Measurements from ENCODE around the gene DERA. TPM values are rescaled to one million over a fixed set of nuclear protein-coding genes. Genes with fewer than 3 reads are reported as not detected.

The DERA gene
- total and polyA plus RNA-seq, 10 donors = 14.5 to 35.4 (median 27.6) TPM

DNA sequence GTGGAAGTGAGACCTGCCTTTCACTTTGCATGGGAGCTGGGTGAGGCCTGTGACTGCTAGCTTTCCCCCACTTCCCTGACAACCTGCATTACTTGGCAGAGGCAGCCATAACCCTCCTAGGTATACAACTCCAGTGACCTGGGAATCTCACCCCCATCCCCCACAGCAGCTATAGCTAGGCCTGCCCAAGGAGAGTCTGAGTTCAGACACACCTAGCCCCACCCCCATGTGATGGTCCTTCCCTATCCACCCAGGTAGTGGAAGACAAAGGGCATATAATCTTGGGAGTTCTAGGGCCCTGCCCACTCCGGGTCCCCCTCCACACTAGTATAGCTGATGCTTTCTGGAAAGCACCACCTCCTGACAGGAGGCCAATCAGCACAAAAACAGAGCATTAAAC is 35.3 kb upstream of the DERA start:
- WGBS, 5 donors = 88 to 100% (median 96%) methylated on average over 1 of the region's 1 CpG
- H3K4me1 ChIP-seq = peaks cover 0 to 2% (median 0%) of the 10 kb centered on the region in 6 donors
- H3K27me3 ChIP-seq (replicated peaks in 1 of 7) = no peaks in the 10 kb centered on the region
- DNase-seq = no peak
- no peak overlapping the region for H3K4me3 ChIP-seq
- TF ChIP-seq POLR2AphosphoS5 (IDR thresholded peaks at IDR 0.05) (no peak), POLR2A (IDR thresholded peaks at IDR 0.05) (no peak)
- intact Hi-C loops (cut with DNase I; ENCODE audit: low total_unique reads) = no loop called here
- H3K27ac ChIP-seq = no peak overlapping the region
- H3K36me3 ChIP-seq = no peaks in the 10 kb centered on the region
- no peaks in the 10 kb centered on the region for H3K9me3 ChIP-seq

GRCh38 chr12:15879413-15879812 is 31.7 kb upstream of the DERA start:
- Histone ChIP-seq H3K4me3 (no peak overlapping the region), H3K4me1 (peaks cover 17 to 28% (median 23%) of the 10 kb centered on the region in 6 donors), H3K27me3 (replicated peaks in 1 of 7) (no peaks in the 10 kb centered on the region), H3K27ac (no peak overlapping the region), H3K9me3 (no peaks in the 10 kb centered on the region), H3K36me3 (peaks cover 0 to 4% (median 0%) of the 10 kb centered on the region in 6 donors)
- 95 to 99% (median 97%) methylated on average over 3 of the region's 3 CpGs for WGBS, 5 donors
- no peak for DNase-seq
- TF ChIP-seq POLR2A (IDR thresholded peaks at IDR 0.05) (no peak), POLR2AphosphoS5 (IDR thresholded peaks at IDR 0.05) (no peak), CTCF (IDR thresholded peaks at IDR 0.05 in 8 of 11, conservative IDR thresholded peaks at IDR 0.05 in 3 of 11) (no peak)
- intact Hi-C loops (cut with DNase I; ENCODE audit: low total_unique reads) = no loop called here

- DNase-seq = no peak
- Histone ChIP-seq H3K4me3 (no peak overlapping the region), H3K36me3 (peaks cover 0 to 17% (median 0%) of the 10 kb centered on the region in 6 donors), H3K27me3 (replicated peaks in 1 of 7) (no peaks in the 10 kb centered on the region), H3K27ac (no peak overlapping the region), H3K9me3 (no peaks in the 10 kb centered on the region), H3K4me1 (peaks cover 17 to 41% (median 33%) of the 10 kb centered on the region in 6 donors)
- intact Hi-C loops (cut with DNase I; ENCODE audit: low total_unique reads) = no loop called here
- TF ChIP-seq POLR2A (IDR thresholded peaks at IDR 0.05) (no peak), CTCF (IDR thresholded peaks at IDR 0.05 in 8 of 11, conservative IDR thresholded peaks at IDR 0.05 in 3 of 11) (no peak), POLR2AphosphoS5 (IDR thresholded peaks at IDR 0.05) (no peak)
- 94 to 98% (median 96%) methylated on average over 3 of the region's 3 CpGs for WGBS, 5 donors
Observed at GRCh38 chr12:15880721-15881120, 30.4 kb upstream of the DERA start.

- peaks cover 17 to 57% (median 41%) of the 10 kb centered on the region in 6 donors for H3K4me1 ChIP-seq
- peaks cover 0 to 33% (median 4%) of the 10 kb centered on the region in 6 donors for H3K36me3 ChIP-seq
- intact Hi-C loops (cut with DNase I; ENCODE audit: low total_unique reads) = no loop called here
- no peaks in the 10 kb centered on the region for H3K9me3 ChIP-seq
- H3K27ac ChIP-seq = peak within 1 kb of the TSS; percentile 94 to 99 (median 97)
- DNase-seq = peak; percentile 99
- TF ChIP-seq POLR2AphosphoS5 (IDR thresholded peaks at IDR 0.05) (peak; percentile 99 to 100 (median 99)), CTCF (IDR thresholded peaks at IDR 0.05 in 8 of 11, conservative IDR thresholded peaks at IDR 0.05 in 3 of 11) (no peak), POLR2A (IDR thresholded peaks at IDR 0.05) (peak; percentile 83 to 98 (median 91))
- no peaks in the 10 kb centered on the region for H3K27me3 ChIP-seq (replicated peaks in 1 of 7)
- H3K4me3 ChIP-seq = peak within 1 kb of the TSS; percentile 63 to 86 (median 72)
- 0% methylated on average over 61 to 63 of the region's 63 CpGs for WGBS, 5 donors
Observed at GRCh38 chr12:15882118-15882971, 28.8 kb upstream of the DERA start, which contains the start of gene STRAP. TSS of gene STRAP (plus strand) at chr12:15882387. CDS start at chr12:15882708, 321 bp downstream.
